GM10847 (cell line): ENCODE data around the gene RRP8.

Source experiments
- POLR2A ChIP-seq: IDR thresholded peaks from 2 replicates; pipeline ENCODE4 v1.6.1; 2011; ENCODE audit not compliant: insufficient read length; ENCODE audit errors: extremely low read depth

RRP8 gene

DNA sequence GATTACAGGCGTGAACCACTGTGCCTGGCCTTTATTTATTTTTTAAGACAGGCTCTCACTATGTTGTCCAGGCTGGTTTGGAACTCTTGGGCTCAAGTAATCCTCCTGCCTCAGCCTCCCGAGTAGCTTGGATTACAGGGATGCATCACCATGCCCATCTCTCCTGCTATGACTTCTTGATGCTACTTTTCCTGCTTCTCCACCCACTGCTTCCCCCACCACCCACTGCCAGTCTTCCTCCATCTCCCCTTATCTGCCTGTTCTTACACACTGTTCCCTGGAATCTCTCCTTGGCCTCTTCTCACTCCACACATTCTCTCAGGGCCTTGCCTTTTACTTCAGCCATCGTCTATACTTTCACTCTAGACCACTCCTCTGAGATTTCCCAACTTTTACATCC, 33.1 kb upstream of the RRP8 start:
- TF ChIP-seq POLR2A, result no peak

DNA sequence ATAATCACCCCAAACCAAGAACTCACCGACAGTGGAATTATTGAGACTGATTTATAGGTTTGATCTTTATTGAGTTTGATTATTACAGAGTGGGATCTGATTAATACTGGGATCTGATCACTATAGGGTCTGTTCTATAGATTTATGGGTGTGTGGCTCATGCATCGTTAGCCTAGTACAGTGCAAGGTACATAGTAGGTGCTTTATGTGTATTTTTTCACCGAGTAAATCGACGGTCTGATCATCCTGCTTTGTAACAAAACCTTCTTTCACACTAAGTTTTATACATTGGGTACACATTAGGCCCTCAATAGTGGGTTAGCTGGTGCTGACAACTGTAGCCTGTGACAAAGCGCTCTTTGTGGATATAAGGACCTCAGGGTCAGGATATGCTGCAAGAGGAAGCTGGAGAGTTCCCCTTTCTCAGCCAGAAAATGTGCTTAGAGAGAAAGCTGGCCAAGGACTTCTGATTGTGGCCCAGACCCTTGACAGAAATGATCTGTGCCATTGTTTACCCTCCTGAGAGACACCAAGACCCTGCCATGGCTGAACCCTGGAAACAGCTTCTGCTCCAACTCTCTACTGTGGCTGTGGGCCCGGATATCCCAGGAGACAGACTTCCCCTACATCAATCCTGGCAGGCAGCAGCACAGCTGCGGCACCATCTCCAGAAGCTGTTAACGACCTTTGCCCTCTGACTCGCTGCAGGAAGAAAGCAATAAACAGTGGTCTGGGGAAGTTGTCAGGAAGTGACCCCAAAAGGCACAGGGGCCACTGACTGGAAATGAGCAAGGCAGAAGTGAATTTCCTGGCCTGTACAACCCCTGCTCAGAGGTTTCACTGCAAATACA, 31.9 kb upstream of the RRP8 start:
- no peak for TF ChIP-seq POLR2A

GRCh38 chr11:6634534-6634933, 31.1 kb upstream of the RRP8 start:
- TF ChIP-seq POLR2A, result no peak

DNA sequence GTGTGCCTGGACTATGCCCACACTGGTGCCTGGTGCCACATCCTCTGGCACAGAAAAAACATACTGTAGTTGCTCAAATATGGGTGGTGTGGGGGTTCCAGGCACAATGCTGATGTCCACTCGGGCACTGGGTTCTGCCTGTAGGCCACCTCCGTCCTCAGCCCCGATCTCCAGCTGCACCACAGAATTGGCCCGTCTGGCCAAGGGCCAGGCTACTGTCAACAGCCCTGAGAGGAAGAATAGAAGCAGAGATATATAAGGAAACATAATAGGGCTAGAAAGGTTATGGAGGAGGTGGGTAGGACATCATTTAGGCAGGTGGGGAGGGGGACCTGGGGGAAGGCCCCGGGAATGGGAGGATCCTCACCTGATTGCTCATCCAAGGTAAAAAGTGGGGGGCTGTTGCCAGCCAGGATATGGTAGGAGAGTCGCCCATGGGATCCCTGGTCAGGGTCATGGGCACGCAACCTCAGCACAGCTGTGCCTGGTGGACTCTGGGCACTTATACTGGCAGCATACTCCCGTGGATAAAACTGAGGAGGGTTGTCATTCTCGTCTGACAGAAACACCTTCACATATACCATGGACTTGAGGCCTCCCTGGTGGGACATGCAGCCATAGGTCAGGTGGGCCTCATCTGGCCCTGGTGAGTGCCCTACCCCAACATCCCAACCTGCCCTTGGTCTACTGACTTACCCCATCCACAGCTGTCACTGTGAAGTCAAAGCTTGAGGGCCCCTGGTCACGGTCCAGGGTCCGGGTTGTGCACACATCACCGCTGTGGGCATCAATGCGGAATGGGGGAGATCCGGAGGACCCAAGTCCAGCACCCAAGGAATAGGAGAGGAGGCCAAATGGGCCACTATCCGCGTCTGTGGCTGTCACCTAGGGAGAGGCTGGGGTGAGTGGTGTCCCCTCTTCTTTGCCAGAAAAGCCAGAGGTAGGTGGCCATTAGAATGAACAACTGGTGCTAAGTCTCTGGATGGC, 30.3 kb upstream of the RRP8 start:
- no peak for TF ChIP-seq POLR2A

DNA sequence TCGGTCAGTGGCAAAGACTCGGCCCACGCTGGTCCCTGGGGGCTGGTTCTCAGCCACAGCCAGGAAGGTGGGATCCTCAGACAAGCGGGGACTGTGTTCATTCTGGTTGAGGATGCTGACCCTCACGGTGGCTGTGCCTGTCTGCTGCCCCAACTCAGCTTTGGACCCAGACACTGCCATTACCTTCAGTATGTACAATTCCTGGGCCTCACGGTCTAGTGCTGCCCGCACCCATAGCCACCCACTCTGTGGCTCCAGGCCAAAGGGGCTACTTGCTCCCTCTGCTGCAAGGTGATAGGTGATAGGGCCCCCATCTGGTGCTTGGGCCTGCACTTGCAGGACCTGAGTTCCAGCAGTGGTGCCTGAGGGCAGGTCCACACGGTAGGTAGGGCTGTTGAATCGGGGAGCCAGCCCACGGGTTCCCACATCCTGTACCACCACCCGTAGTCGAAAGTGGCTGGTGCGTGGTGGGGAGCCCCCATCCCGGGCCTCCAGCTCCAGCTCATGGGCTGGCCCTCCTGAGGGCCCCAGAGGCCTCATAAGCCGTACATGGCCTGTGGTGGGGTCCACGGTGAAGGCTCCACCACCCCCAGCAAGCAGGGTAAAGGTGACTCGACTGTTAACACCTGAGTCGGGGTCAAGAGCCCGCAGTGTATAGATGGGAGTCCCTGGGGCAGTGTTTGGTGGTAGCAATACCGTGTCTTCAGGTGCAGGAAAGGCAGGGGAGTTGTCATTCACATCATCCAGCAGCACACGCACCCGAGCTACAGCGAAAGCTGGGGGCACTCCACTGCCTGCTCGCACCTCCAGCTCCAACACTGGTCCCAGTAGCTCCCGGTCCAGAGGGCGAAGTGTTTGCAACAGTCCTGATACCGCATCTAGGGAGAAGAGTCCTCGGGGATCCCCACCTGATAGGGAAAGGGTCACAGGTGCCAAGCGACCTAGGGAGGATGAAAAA, 29.0 kb upstream of the RRP8 start:
- TF ChIP-seq POLR2A, result no peak

DNA sequence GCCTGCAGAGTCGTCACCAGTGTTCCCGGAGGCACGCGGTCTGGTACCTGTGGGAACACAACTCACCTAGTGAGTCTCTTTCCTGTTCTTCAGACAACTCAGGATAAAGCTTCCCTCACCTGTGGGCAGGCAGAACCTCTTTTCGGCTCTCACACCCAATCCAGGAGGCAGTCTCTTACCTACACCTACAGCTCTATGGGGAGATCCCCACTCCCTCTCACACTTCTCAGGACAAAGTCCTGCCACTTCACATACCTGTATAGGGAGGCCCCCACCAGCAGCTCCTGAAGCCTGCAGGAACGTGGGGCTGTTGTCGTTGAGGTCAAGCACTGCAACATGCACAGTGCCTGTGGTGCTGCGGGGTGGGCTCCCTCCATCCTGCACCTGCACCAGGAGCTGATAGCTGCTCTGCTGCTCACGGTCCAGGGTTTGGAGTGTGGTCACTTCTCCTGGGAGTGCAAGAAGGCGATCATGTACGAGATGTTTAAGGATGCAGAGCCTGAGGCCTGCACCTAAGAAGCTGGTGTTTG, 28.0 kb upstream of the RRP8 start:
- no peak for TF ChIP-seq POLR2A

GRCh38 chr11:6630632-6631291, 27.3 kb upstream of the RRP8 start:
- no peak for TF ChIP-seq POLR2A

DNA sequence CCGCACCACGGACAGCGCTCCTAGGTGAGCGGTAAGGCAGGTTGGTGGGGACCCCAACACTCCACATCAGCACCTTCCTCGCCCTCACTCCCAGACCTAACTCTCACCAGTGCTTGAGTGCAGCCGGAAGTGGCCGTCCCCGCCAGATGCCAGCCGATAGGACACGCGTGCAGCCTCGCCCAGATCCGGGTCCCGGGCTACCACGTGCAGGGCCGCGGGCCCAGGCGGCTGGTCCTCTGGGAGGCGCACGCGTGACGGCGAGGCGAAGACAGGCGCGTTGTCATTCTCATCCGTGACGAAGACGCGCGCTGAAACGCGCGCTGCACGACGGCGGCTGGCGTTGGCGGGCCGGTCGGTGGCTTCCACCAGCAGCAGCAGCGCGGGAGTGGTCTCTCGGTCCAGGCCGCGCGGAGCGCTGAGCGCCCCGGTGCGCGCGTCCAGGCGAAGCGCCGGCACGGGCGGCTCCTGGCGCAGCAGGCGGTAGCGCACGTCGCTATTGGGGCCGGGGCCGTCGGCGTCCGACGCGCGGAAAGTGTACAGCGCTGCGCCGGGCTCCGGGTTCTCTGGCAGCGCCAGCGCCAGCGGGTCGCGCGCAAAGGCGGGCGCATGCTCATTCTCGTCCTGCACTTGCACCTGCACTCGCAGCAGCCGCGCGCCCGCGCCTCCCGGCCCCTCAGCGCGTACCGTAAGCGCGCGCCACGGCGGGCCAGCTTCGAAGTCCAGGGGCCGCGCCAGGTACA, 26.6 kb upstream of the RRP8 start:
- no peak for TF ChIP-seq POLR2A

DNA sequence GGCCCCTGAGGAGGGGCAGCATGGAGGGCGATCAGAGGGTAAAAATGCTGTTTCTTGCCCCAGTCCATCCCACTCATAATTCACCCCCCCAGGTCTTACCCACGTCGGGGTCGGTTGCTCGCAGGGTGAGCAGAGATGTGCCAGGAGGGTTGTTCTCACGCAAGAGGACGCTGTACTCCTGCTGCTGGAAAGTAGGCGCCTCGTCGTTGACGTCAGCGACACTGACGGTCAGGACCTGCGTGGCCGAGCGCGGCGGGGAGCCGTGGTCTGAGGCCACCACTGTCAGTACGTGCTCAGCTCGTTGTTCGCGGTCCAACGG, 26.1 kb upstream of the RRP8 start:
- TF ChIP-seq POLR2A, result no peak

DNA sequence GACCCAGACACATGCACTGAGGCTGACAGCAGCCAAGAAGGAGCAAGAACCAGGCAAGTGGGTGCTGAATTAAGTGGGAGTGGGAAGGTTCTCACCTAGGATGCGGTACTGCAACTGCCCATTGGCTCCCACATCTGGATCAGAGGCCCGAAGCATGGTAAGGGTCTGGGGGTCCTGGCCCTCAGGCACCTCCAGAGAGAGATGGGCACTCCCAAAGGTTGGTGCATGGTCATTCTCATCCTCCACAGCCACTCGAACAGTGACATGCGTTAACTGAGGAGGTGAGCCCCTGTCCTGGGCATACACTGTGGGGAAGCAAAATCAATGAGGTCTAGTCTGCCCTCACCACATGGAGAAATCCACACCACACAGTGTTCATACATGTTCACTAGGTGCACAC, 25.1 kb upstream of the RRP8 start:
- TF ChIP-seq POLR2A, result no peak

DNA sequence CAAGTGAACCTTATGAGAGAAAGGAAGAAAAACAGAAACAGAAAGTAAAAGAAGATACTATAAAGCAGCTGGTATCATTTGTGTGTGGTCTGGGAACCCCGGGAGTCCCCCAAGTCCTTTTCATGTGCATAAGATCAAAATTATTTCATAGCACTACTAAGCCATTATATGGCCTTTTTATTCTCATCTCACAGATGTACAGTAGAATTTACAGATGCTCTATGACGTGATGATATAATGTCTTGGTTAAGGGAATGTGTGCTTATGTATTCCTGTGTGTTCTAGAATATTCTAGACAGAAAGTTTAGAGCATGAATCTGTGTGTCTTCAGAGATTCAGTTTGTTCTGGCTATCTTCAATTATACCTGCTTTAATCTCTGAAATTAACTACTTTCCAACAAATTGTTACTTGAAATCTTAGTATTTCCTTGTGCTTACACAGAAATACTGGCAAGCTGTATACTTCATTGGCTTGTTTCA, 24.4 kb upstream of the RRP8 start:
- no peak for TF ChIP-seq POLR2A

GRCh38 chr11:6626971-6627761, 23.8 kb upstream of the RRP8 start:
- no peak for TF ChIP-seq POLR2A

GRCh38 chr11:6625832-6626420, 22.5 kb upstream of the RRP8 start:
- TF ChIP-seq POLR2A, result no peak
